Lower lobe of right lung (tissue), 2 donors: ENCODE data around the gene MEI1. TPM values are rescaled to one million over a fixed set of nuclear protein-coding genes. Genes with fewer than 3 reads are reported as not detected.

Experiments
- ATAC-seq, 2 donors: fragments of 200-7000 bp; cut with Tn5 transposase; one replicate each; pipeline ENCODE4 v1.9.1; 2020 to 2022; ENCODE audit warnings: mild to moderate bottlenecking in 2 of 2, moderate library complexity in 2 of 2
- DNase-seq: peaks from one replicate; pipeline ENCODE4 v3.0.0-alpha.2; 2020
- H3K27ac ChIP-seq: fragments of 200-600 bp; one replicate; pipeline ENCODE4 v1.8.0; 2022
- H3K27me3 ChIP-seq: fragments of 200-600 bp; one replicate; pipeline ENCODE4 v1.8.0; 2022; ENCODE audit warnings: low read depth
- H3K36me3 ChIP-seq: fragments of 200-600 bp; one replicate; pipeline ENCODE4 v1.8.0; 2022; ENCODE audit warnings: mild to moderate bottlenecking
- H3K4me1 ChIP-seq: fragments of 200-600 bp; one replicate; pipeline ENCODE4 v1.8.0; 2022
- H3K4me3 ChIP-seq: fragments of 200-600 bp; one replicate; pipeline ENCODE4 v1.8.0; 2022; ENCODE audit warnings: mild to moderate bottlenecking
- H3K9me3 ChIP-seq: fragments of 200-600 bp; one replicate; pipeline ENCODE4 v1.8.0; 2022
- CTCF ChIP-seq: fragments of 200-600 bp; IDR thresholded peaks from one replicate; pipeline ENCODE4 v1.8.0; 2022; ENCODE audit warnings: antibody characterized with exemption, mild to moderate bottlenecking
- intact Hi-C: fragments of 100-400 bp; cut with DNase I; formaldehyde crosslinking; loops from one replicate; pipeline ENCODE4 v1.11.0; 2022
- total RNA-seq: library from RNA; stranded (reverse); fragmentation: NEBNext Ultra II Directional; extraction: Animal tissue kit (Norgen Biotek cat#: 25700); gene quantifications from one replicate; pipeline ENCODE4 v1.2.1, GENCODE V29; 2021
- donor health status: DM: no; HTN: yes; CAD: no; lungs with severe emphysema.

The MEI1 gene
- total RNA-seq, 1 donor from 2014 or later: 4.3 TPM

- H3K27ac ChIP-seq: no peak overlapping the region
- TF ChIP-seq CTCF: no peak
Measured at GRCh38 chr22:41836551-41836950, 137.2 kb downstream of the MEI1 start.

GRCh38 chr22:41838842-41839618 lies 139.7 kb downstream of the MEI1 start:
- H3K4me1 ChIP-seq: peaks cover 43% of the 10 kb centered on the region

More at GRCh38 chr22:41836551-41836950, 137.2 kb downstream of the MEI1 start:
- peaks cover 20% of the 10 kb centered on the region for H3K36me3 ChIP-seq
- intact Hi-C loops: no loop called here
- ATAC-seq: no peak
- no peak for DNase-seq
- no peaks in the 10 kb centered on the region for H3K27me3 ChIP-seq
- H3K9me3 ChIP-seq: no peaks in the 10 kb centered on the region
- H3K4me1 ChIP-seq: peaks cover 46% of the 10 kb centered on the region
- H3K4me3 ChIP-seq: no peak overlapping the region

GRCh38 chr22:41840216-41840615 lies 140.9 kb downstream of the MEI1 start:
- Histone ChIP-seq H3K27me3 (no peaks in the 10 kb centered on the region), H3K4me1 (peaks cover 44% of the 10 kb centered on the region), H3K9me3 (no peaks in the 10 kb centered on the region), H3K36me3 (peaks cover 24% of the 10 kb centered on the region), H3K4me3 (no peak overlapping the region), H3K27ac (no peak overlapping the region)
- intact Hi-C loops: no loop called here
- DNase-seq: no peak
- no peak for TF ChIP-seq CTCF
- no peak for ATAC-seq

More at GRCh38 chr22:41838842-41839618, 139.7 kb downstream of the MEI1 start:
- no peaks in the 10 kb centered on the region for H3K27me3 ChIP-seq
- peaks cover 24% of the 10 kb centered on the region for H3K36me3 ChIP-seq
- ATAC-seq (no peak), DNase-seq (no peak)
- H3K4me3 ChIP-seq: no peak overlapping the region
- intact Hi-C loops: no loop called here
- TF ChIP-seq CTCF: no peak
- no peaks in the 10 kb centered on the region for H3K9me3 ChIP-seq
- no peak overlapping the region for H3K27ac ChIP-seq

- DNase-seq: no peak
- Histone ChIP-seq H3K4me1 (peaks cover 48% of the 10 kb centered on the region), H3K36me3 (peaks cover 18% of the 10 kb centered on the region), H3K27me3 (no peaks in the 10 kb centered on the region), H3K27ac (peak overlapping the region; percentile 49), H3K9me3 (no peaks in the 10 kb centered on the region), H3K4me3 (no peak overlapping the region)
- peak; percentile 7 to 50 for ATAC-seq
- intact Hi-C loops: no loop called here
- no peak for TF ChIP-seq CTCF
Measured at GRCh38 chr22:41841085-41841712, 141.9 kb downstream of the MEI1 start.

- H3K9me3 ChIP-seq: no peaks in the 10 kb centered on the region
- DNase-seq: no peak
- no peak for TF ChIP-seq CTCF
- no peaks in the 10 kb centered on the region for H3K27me3 ChIP-seq
- H3K27ac ChIP-seq: peak overlapping the region; percentile 8
- H3K4me3 ChIP-seq: no peak overlapping the region
- peak in 1 of 2 donors; percentile 15 for ATAC-seq
- H3K36me3 ChIP-seq: peaks cover 7% of the 10 kb centered on the region
- intact Hi-C loops: no loop called here
- H3K4me1 ChIP-seq: peaks cover 66% of the 10 kb centered on the region
Measured at GRCh38 chr22:41842996-41843970, 144.0 kb downstream of the MEI1 start.
